Karpas-422 (cell line): ENCODE data around the gene TMEM44. TPM values are rescaled to one million over a fixed set of nuclear protein-coding genes. Genes with fewer than 3 reads are reported as not detected.

Experiments used
- small RNA-seq: library from RNA; depleted of rRNA; stranded (forward); fragments of <200 nt; gene quantifications from one replicate; pipeline ENCODE3, GENCODE V24; 2014
- total RNA-seq: library from RNA; depleted of rRNA; stranded (reverse); fragments of >200 nt; shearing (Covaris generic); gene quantifications from 2 replicates; pipeline ENCODE4 v1.2.3, GENCODE V29; 2014; ENCODE audit warnings: low replicate concordance; rRNA removed

TMEM44 gene
- total RNA-seq, 1 experiment from 2014 or later = 10.9 TPM

Small RNAs within 50 kb of the gene (small RNA-seq; reads per million reads assigned to genes)
- not detected for gene AC046143.2

Other genes starting within 250 kb of the TMEM44 start
- gene GP5, start 234.2 kb downstream of the TMEM44 start, total RNA-seq = not detected in 2 replicates
- gene ATP13A3, start 146.4 kb downstream of the TMEM44 start, total RNA-seq = 331 and 337 TPM in 2 replicates
- gene LSG1, start 38.8 kb upstream of the TMEM44 start, total RNA-seq = 52.2 and 74.3 TPM in 2 replicates
- 80.7 and 147 TPM in 2 replicates for gene FAM43A, start 52.5 kb upstream of the TMEM44 start, total RNA-seq